SKM-1 treated with dmso at 0.1 percent for 144 hours (cell line): Measurements from ENCODE around the gene ZCCHC12.
"Not testable (repeated sequence)": the region's sequence is repeated elsewhere in the genome, so short reads cannot be mapped to it uniquely, and the experiment has no call there.

Experiments used
- DNase-seq: peaks from one replicate; lab custom pipeline; 2025; ENCODE audit not compliant: unreplicated experiment; lab: John Stamatoyannopoulos, UW

The ZCCHC12 gene

DNA sequence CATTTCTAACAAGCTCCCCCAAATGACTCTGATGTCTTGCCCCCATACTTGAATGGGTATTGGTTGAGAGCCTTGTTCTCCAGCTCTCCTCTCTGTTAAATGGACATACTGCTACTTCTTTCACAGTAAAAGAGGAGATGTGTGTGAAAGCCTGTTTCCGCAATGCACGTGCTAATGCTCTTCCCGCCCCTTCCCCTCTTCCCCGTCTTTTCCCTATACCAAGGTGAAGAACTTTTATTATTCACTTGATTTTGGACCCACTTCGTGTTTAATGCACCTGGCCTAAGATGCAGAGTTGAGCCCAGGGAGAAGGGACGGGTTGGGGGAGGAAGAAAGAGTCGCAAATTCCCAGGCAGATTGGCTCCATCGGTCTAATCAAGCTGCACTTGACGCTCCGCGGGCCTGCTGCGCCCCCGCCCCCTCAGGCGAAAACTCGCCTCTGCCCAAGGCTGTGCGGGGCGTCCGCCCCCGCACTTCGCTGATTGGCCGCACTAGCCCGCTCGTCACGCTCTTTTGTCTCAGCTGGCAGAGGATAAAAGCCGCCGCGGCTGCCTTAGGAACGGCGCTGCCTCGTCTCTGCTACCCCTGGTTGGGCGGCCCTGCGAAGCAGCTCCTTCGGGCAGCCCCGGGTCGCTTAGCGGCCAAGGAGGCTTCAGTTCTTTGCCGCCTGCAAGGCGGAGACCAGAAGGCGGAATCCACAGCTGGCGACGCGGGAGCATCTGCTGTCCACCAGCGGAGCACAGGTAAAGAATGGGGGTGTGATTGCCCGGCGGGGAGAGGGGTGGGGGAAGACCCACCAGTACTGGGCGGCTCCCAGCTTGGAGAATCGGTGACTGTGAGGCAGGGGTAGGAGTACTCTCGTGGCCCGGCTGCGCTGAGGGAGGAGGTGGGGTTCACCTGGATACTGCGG is at the start of gene ZCCHC12:
Gene ZCCHC12, plus strand, starts transcription at position 562 of the 910 bp plus-strand sequence. CDS start 1,421 bp downstream, outside the sequence.
- DNase-seq, result no peak

DNA sequence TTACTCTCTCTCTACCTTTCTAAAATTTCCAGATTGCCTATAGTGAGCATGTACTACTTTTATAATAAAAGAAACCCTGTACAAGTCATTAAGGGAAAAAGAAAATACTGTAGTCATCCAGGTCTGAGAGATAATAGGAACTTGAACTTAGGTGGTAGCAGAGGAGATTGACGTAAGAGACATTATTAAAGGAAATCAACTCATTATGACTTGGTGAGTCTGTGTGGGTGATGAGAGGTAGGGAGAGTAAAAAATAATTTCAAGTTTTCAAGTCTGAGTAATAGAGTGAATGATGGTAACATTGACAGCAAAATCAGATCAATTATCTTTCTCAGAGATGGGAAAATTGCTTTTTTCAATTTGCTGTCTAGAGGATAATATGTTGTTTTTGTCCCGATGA is 44.0 kb upstream of the ZCCHC12 start:
- no peak for DNase-seq

DNA sequence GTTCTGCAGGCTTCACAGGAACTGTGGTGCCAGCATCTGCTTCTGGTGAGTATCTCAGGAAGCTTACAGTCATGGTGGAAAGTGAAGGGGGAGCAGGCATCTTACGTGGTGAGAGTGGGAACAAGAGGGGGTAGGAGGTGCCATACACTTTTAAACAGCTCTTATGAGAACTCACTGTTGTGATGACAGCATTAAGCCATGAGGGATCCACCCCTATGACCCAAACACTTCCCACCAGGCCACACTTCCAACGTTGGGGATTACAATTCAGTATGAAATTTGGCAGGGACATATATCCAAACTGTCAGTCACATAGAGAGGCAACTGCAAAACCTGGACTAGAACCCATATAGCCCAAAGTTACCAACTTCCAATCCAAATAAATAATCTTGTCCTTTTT is 43.1 kb upstream of the ZCCHC12 start:
- DNase-seq, result no peak

DNA sequence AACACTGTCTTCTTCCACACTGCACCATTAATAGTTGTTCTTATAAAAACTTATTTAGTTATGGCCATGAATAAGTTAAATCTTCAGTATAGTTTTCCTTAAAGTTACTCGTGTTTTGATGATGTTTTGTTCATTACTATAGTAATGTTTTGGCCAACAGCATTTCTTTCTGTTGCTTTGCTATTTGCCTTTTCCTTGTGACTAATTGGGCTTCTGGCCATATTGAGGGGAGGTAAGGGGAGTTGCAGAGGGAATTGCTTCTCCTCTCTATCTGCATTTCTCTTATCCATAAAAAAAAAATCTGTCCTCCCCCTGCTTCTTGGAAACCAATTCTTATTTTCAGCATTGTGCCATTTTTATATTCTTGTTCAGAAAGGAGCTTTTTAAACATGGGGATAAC is 42.7 kb upstream of the ZCCHC12 start:
- DNase-seq, result no peak

DNA sequence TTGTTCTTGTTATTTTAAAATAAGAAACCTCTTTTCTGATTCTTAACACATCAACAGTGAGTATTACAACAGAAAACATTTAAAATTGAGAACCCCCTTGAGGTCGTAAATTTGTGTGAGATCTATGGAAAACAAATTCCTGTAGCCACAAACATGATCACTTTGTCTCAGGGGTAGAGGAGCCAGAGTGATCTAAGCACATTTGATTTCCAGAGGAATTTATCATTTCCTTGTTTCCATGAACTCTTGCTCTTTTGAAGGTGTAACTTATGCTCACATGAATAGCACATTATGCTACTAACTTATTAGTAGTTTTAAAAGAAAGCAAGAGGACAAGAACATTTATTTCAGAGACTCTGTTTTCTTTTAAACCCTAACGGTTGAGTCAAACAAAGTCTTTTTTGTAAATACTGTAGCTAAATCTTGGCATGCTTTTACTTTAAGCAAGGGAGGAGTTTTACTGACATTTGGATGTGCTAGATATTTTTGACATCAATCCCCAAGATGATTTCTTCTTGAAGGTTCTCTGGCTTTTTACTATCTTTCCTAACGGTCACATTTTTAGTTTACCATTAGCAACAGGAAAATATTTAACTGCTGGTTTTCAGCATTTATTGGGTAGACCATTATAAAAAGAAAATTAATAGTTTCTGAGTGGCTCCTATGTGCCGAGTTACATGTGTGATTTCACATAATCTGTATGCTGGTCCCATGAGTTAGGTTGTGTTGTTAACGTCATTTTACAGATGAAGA is 27.9 kb upstream of the ZCCHC12 start:
- DNase-seq, result no peak

DNA sequence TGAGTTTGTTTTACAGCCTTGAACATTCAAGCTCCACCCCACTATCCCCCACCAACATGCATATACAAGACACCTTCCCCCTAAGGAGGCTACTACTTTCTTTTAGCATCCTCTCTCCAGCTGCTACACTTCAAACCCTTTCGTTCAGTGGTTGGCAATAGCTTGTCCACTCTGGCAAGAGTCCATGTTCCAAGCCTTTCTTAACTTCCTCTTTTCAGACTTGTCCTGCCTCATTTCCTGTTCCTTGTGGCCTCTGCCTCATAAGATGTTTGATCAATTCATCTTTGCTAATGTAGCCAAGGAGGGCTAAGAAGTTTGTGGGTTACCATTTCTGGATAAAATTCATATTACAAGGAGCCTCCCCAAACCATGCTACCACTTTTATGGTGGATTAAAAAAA is 20.8 kb upstream of the ZCCHC12 start:
- DNase-seq, result peak; percentile 44

DNA sequence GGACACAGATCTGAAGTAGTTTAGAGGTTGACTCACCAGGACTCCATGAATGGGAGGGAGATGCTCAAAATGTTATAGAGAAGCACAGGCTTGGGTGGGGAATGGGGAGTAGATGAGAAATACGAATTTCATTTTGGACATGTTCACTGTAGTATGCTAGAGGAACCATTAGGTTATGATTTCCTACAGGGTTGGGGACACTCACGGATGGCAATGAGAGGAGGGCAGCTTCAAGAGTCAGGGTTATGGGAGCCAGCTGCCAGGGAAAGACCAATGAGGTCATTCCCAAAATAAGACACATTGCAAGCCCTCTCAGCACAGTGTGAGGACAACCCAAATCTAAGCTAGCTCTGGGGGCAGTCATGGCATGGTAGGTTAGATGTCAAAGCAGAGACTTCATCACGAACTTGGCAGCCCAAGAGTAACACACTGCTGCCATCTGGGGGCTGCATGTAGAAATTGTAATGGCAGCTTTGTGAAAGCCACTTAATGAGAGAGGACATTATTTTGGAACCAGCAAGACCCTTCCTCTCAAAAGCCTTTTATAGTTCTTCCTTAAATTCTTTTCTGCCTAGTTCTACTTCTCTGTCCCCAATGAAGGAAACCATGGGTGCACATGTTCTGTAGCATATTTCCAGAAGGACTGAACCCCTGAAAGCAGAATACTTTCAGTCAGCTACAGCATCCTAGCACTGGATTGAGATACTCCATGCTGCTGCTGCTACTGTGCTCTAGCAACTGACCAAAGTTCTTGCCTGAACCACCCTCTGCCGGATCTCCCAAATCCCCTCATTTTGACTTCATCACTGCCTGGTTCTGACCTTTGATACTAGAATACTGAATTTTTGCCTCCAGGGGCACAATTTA is 16.2 kb upstream of the ZCCHC12 start:
- peak; percentile 25 for DNase-seq

DNA sequence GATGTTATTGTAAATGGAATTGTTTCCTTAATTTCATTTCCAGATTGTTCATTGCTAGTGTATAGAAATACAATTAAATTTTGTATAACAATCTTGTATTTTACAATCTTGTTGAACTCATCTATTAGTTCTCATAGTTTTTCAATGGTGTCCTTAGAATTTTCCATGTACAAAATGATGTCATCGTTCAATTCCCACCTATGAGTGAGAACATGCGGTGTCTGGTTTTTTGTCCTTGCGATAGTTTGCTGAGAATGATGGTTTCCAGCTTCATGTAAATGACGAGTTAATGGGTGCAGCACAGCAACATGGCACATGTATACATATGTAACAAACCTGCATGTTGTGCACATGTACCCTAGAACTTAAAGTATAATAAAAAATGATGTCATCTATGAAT is 6.4 kb upstream of the ZCCHC12 start:
- not testable (repeated sequence) for DNase-seq

DNA sequence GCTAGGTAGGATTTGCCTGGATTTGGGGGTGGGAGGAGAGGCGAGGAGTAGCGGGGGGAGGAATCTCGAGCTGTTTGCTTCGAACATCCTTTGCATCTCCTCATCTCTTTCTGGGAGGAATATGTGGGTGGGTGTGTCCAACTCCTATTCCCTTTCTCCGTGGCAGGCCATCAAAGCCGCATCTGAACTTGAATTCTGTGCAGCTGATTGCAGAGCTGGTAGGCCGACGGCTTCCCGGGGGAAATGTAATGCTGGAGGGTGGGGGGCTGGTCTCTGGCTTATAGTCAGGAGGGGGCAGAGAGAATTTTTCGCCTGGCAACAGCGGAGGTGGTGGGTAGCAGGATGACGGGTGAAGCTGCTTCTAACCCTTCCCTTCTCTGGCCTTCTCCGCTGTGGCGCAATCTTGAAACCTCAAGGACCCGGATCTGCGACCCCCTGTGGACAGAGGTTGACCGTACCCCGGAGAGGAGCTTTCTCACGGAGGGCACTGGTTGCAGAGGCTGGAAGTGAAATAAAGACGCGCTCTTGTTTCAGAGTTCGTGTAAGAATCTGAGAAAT is 628 bp downstream of the ZCCHC12 start:
- no peak for DNase-seq

DNA sequence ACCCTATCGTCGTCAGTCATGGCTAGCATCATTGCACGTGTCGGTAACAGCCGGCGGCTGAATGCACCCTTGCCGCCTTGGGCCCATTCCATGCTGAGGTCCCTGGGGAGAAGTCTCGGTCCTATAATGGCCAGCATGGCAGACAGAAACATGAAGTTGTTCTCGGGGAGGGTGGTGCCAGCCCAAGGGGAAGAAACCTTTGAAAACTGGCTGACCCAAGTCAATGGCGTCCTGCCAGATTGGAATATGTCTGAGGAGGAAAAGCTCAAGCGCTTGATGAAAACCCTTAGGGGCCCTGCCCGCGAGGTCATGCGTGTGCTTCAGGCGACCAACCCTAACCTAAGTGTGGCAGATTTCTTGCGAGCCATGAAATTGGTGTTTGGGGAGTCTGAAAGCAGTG is 1.6 kb downstream of the ZCCHC12 start:
- DNase-seq, result no peak

DNA sequence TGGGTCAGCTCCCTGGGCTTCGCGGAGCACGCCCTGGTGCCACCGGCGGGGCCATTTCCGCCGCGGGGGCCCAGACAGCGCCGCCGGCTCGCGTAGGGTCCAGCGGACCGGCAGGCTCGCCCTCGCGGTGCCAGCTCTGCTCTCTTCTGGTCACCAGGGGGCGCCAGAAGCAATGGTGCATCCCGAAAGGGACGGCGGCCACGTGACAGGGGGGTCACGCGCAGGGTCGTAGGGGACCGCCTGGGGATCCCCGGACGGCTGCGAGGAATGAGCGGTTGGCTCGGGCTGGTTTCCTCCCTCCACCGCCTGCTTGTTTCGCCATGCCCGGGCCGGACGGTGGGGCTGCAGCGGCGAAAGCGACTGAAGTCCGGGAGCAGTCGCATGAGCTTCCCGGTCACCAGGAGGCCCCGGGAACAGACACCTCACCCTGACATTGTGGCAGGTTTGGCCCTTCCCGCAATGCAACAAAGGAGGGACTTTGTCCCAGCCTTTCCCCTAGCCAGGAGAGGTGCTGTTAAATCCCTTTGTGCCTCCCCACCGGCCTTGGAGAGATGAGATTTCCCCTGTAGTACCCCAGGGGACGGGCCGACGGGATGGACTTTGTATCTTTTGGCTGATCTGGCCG is 15.8 kb downstream of the ZCCHC12 start:
- peak; percentile 45 for DNase-seq

DNA sequence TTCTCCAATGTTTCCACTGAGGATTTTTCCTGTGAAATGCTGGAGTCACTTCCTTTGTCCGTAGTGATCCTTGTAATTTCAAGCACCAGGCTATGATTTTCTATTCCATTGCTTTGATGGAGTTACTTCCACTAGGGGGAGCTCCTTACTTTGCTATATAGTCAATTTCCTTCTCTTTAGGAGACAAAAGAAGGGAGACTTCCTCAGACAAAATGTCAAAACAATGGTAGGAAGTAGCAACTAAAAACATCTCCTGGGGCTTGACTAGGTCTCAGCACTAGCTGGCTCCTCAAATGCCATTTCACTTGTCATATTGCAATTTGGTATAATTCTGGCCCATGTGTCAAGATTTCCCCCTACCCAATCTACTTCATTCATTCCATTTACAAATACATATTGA is 24.1 kb downstream of the ZCCHC12 start:
- peak; percentile 56 for DNase-seq

DNA sequence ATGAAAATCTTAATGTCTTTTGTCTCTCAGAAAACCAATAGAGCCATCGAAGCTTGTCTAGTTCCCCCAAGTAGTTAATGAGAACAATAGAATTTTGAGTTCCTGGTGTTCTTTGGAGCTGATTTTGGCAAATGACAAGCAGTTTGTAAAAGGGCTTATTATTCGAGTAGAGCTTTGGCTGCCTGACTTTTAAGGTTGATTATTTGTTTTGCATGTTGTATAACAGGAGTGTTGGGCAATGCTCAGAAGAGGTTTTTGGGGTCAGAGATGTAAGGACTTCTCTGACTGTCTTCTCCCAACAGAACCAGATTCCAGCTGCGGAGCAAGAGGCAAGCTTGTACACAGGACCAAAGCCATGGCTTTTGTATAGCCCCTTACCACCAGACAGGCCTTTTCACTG is 30.0 kb downstream of the ZCCHC12 start:
- DNase-seq, result no peak

DNA sequence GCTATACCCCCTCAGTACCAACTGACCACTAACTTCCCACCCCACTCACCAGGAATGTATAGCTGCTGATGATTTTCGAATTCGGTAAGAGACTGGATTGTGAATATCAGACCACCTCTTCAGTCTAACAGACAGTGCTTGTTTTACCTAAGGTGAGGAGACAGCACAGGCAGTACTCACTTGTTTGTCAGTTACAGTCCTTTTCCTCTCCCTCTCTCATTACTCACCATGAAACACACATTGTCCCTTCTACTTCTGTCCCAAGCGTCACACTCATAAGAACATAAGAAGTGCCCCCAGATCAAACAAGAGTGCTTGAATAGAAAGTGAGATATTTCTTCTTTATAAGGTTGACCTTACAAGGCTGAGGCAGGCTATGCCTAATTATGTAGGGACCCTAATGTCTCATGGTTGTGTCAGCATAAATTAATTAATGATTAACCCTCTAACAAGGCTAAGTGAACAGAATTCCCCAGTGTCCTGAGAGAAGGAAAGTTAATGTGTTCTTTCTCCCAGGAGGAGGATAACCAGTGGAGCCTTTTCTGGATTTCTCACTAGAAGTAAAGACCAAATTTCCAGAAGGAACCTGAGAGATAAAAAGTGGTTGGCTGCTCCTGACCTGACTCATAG is 32.2 kb downstream of the ZCCHC12 start:
- no peak for DNase-seq

DNA sequence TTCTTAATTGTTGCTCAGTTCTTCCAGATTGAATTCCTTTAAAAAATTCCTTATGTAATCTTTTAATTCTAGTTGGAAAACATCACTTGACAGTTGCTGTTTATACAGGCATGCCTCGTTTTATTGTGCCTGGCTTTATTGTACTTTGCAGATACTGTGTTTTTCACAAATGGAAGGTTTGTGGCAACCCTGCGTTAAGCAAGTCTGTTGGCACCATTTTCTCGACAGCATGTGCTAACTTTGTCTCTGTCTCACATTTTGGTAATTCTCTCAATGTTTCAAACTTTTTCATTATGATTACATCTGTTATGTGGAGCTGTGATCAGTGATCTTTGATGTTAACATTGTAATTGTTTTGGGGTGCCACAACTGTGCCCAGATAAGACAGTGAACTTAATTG is 33.4 kb downstream of the ZCCHC12 start:
- no peak for DNase-seq

DNA sequence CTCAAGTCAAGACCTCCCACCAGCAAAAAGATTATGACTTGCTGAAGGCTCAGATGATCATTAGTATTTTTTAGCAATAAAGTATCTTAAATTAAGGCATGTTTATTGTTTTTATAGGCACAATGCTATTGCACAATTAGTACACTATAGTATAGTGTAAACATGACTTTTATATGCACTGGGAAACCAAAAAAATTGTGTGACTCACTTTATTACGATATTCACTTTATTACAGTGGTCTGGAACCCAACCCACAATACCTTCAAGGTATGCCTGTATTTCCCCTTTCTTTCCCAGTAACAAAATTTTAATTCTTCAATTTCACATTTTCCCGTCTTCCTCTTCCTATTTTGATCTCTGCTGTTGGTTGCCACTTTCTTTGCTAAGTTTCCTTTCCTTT is 37.7 kb downstream of the ZCCHC12 start:
- DNase-seq, result no peak

DNA sequence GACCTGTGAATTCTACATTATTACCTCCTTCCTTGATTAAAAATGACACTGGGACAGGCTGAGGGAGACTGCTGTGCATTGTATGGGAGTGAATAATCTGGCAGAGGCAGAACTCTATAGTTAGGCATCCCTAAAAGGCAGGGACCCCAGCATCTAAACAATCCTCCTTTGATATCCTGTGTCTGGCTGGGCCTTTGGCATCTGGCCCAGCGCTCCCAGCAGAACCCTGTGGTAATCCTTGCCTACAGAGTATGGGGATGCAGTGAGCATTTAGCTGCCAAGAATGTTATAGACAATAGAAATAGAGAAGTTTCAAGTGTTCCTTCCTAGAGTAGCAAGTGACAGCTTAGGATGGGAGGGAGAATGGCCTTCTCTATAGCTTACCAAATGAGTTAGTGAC is 38.5 kb downstream of the ZCCHC12 start:
- no peak for DNase-seq

DNA sequence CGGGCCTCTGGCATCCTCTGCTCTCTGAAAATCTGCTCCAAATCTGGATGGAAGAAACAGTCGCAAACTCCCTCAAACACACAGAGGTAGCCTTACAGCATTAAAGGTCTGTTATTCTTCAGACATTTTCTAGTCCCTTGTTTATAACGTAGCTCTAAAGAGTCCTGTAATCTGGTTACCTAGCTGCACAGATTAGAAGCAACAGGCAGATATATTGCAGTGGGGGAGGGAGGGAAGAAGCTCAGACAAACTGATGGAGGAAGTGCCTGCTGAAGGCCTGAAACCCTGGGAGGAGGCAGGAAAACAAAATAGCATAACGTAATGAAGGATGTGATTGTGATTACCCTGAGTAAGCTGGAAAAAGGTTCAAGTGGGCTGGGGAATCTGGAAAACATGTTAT is 39.4 kb downstream of the ZCCHC12 start:
- DNase-seq, result no peak

DNA sequence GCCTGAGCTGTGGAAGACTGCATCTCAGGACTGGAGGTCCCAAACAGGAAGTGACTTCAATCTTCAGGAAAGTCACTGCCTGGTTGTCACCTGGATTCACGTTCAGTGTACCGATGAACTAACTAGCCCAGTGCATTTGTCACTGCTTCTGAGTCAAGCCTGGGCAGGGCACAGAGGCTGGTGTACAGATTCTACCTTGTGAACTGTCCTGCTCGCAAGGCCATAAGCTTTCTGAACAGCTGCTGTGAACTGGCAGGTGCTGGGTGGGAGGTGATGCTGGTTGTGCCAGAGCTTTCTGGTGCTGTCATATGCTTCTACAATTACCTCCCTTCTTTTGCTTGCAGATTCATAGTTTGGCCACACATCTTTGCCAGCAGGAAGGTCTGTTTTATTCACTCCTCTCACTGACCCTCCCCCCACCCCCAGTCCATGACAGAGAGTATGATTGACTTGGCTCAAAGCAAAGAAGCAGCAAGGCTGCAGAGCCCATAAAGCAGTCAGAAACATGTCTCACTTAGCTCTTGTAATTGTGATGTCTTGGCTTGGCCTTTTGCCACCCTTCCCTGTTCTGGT is 40.5 kb downstream of the ZCCHC12 start:
- DNase-seq, result no peak

DNA sequence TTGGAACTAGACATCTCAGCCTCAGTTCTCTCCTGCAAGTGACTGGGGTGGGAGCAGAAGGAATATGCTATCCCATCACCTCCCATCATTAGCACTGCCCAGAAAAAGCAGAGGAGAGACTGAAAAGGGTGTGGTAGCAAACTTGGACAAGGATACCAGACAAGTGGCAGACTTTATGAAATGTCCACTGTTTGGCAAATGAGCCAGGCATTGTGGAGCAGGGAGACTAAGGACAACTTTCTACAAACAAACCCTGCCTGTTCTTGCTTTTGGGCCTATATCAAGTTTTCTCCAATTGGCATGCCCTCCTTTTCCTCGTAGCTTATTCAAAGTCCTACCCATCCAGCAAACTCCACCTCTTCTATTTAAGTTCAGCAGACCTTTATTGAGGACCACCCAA is 41.6 kb downstream of the ZCCHC12 start:
- DNase-seq, result no peak
